Keratinocyte (primary cell): Measurements from ENCODE around the gene ZDHHC1.

Experiments used
- EZH2 ChIP-seq: IDR thresholded peaks from one replicate; pipeline ENCODE4 v1.6.1; 2012; ENCODE audit warnings: inconsistent platforms, mild to moderate bottlenecking, low read length, moderate library complexity
- TF ChIP-seq, protein P1 (sequence below), 3 experiments: IDR thresholded peaks in 1 of 3; conservative IDR thresholded peaks in 1 of 3; optimal IDR thresholded peaks in 1 of 3; 2 replicates in 2 of 3; 3 replicates in 1 of 3; pipeline versions ENCODE3 to v1.5.1; 2011; ENCODE audit warnings: low read length in 3 of 3, mild to moderate bottlenecking in 3 of 3, moderate library complexity in 2 of 3, control low read depth in 1 of 3, inconsistent platforms in 1 of 3; ENCODE audit not compliant: insufficient read depth in 2 of 3; ENCODE audit errors: extremely low read depth in 1 of 3

DNA sequence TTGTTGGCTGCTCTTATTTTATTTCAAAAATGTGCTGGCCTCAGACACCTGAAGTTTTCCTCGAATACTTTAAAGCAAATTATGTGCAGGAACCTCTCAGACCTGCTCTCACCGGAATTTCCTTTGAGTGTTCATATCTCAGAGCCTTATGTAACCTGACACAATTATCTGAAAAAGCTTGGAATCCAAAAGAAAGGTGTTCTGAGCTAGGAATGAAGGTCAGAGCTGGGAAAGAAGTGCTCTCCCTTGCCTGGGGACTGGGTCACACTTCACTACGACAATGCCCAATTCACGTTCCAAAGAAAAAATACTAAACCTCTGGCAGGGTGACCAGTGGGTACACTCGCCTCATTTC lies 8.0 kb upstream of the ZDHHC1 start:
- TF ChIP-seq, protein P1, sequence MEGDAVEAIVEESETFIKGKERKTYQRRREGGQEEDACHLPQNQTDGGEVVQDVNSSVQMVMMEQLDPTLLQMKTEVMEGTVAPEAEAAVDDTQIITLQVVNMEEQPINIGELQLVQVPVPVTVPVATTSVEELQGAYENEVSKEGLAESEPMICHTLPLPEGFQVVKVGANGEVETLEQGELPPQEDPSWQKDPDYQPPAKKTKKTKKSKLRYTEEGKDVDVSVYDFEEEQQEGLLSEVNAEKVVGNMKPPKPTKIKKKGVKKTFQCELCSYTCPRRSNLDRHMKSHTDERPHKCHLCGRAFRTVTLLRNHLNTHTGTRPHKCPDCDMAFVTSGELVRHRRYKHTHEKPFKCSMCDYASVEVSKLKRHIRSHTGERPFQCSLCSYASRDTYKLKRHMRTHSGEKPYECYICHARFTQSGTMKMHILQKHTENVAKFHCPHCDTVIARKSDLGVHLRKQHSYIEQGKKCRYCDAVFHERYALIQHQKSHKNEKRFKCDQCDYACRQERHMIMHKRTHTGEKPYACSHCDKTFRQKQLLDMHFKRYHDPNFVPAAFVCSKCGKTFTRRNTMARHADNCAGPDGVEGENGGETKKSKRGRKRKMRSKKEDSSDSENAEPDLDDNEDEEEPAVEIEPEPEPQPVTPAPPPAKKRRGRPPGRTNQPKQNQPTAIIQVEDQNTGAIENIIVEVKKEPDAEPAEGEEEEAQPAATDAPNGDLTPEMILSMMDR (optimal IDR thresholded peaks at IDR 0.05 in 1 of 3, IDR thresholded peaks at IDR 0.05 in 1 of 3, conservative IDR thresholded peaks at IDR 0.05 in 1 of 3; ENCODE audit: extremely low read depth in 1 of 3, insufficient read depth in 2 of 3, low read length in 3 of 3): no peak
- TF ChIP-seq EZH2: no peak
